ENCODE results near the gene KRI1. TPM values are rescaled to one million over a fixed set of nuclear protein-coding genes. Genes with fewer than 3 reads are reported as not detected.

The KRI1 gene
- total RNA-seq (10 to 100 TPM; 24.9 to 39.6 (median 31.4) TPM), polyA plus RNA-seq (10 to 100 TPM; 31.5 to 43.3 (median 39.1) TPM)
- long read RNA-seq, donor 1, partial matches to known transcripts = 9 of 12 reads
- long read RNA-seq, donor 1, other reads (novel, unspliced or antisense) = 0 of 12 reads
- long read RNA-seq, donor 2, partial matches to known transcripts = 0 of 3 reads
- long read RNA-seq, donor 2, other reads (novel, unspliced or antisense) = 0 of 3 reads

DNA sequence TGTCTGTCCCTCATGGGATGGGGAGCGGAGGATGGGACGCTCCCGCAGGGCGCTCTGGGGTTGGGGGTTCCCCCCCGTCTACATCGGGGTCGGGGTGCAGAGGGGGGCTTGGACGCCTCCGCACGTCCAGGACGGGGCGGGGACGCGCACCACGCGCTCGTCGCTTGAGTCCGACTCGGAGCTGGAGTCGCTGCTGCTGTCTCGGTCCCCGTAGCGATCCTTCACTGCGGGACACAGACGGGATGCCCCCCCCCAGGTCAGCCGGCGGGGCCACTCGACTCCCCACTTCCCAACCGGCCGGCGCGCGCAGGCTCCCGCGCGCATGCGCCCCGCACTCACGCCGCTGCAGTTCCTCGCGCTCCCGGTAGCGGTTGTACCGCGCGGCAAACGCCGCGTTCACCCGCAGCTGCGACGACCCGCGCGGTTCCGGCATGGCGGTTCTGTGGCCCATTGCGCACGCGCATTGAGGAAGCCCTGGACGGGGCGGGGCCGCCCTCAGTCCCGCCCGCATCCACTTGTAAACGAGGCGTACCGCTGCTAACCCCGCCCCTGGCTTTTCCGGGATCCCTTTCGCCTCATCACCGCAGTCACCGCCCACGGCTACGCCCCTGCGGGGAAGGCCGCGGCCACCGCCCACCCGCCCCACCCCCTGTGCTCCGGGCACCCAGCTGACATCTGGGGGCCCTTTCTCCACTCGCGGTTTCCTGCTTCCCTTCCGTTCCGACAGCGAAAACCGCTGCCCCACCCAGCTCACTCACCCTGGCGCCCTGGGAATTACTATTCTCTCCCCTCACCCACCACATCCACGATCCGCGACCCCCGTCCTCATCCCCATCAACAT, at the start of gene KRI1:
TSS of gene KRI1 (minus strand) at position 444 of the 841 bp plus-strand sequence. CDS start at position 433, 11 bp downstream.
- intact Hi-C loops (cut with DNase I; ENCODE audit: low total_unique reads) = loop anchor here (5.0 kb wide), 1 partner anchor 63 kb away; the partner anchor contains the start of gene KEAP1
- no peaks in the 10 kb centered on the region for H3K27me3 ChIP-seq (replicated peaks in 1 of 7)
- peak within 1 kb of the TSS; percentile 69 to 98 (median 94) for H3K27ac ChIP-seq
- H3K4me3 ChIP-seq = peak within 1 kb of the TSS; percentile 77 to 98 (median 89)
- peaks cover 0 to 41% (median 14%) of the 10 kb centered on the region in 6 donors for H3K36me3 ChIP-seq
- DNase-seq = peak; percentile 100
- H3K4me1 ChIP-seq = peaks cover 28 to 76% (median 47%) of the 10 kb centered on the region in 6 donors
- no peaks in the 10 kb centered on the region for H3K9me3 ChIP-seq
- TF ChIP-seq, protein P1, sequence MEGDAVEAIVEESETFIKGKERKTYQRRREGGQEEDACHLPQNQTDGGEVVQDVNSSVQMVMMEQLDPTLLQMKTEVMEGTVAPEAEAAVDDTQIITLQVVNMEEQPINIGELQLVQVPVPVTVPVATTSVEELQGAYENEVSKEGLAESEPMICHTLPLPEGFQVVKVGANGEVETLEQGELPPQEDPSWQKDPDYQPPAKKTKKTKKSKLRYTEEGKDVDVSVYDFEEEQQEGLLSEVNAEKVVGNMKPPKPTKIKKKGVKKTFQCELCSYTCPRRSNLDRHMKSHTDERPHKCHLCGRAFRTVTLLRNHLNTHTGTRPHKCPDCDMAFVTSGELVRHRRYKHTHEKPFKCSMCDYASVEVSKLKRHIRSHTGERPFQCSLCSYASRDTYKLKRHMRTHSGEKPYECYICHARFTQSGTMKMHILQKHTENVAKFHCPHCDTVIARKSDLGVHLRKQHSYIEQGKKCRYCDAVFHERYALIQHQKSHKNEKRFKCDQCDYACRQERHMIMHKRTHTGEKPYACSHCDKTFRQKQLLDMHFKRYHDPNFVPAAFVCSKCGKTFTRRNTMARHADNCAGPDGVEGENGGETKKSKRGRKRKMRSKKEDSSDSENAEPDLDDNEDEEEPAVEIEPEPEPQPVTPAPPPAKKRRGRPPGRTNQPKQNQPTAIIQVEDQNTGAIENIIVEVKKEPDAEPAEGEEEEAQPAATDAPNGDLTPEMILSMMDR (IDR thresholded peaks at IDR 0.05 in 8 of 11, conservative IDR thresholded peaks at IDR 0.05 in 3 of 11) = peak; percentile 18 to 72 (median 61)
- TF ChIP-seq POLR2A (IDR thresholded peaks at IDR 0.05) (peak in 2 of 3 donors; percentile 40 to 56), POLR2AphosphoS5 (IDR thresholded peaks at IDR 0.05) (peak; percentile 96 to 97 (median 96))
- 0 to 1% (median 1%) methylated on average over 41 to 94 of the region's 94 CpGs for WGBS, 5 donors

DNA sequence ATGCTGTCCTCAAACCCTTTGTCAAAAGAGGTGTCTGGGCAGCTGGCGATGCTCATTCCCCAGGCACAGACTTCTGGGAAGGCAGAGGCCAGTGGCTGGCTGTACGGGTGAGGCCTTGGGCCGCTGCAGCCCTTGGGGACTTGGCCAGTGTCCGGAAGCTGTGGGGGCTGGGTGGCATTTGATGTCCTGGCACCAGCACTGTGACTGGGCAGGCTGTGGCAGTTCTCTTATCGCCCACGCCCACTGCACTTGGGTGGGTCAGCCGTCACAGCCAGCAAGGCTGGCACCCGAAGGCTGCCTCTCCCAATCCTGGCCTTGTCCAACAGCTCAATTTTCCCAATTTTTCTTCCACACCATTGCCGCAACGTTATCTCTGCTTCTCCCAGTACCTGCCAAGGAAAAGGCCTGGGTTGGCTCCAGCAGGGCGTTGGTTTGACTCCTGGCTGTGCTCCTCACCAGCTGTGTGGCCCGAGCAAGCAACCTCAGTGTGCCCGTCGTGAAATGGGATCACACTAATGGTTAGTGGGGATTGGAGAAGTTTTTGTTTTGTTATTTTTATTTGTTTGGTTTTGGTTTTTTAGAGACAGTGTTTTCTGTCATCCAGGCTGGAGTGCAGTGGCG, 46.8 kb upstream of the KRI1 start:
- peaks cover 0 to 69% (median 9%) of the 10 kb centered on the region in 6 donors for H3K36me3 ChIP-seq
- peak overlapping the region; percentile 15 to 79 (median 68) for H3K27ac ChIP-seq
- no peaks in the 10 kb centered on the region for H3K27me3 ChIP-seq (replicated peaks in 1 of 7)
- WGBS, 5 donors = 69 to 81% (median 79%) methylated on average over 15 of the region's 15 CpGs
- peak; percentile 69 to 87 (median 84) for TF ChIP-seq POLR2AphosphoS5 (IDR thresholded peaks at IDR 0.05)
- TF ChIP-seq, protein P1 (IDR thresholded peaks at IDR 0.05 in 8 of 11, conservative IDR thresholded peaks at IDR 0.05 in 3 of 11) = no peak
- no peak for TF ChIP-seq POLR2A (IDR thresholded peaks at IDR 0.05)
- intact Hi-C loops (cut with DNase I; ENCODE audit: low total_unique reads) = no loop called here
- no peak overlapping the region for H3K4me3 ChIP-seq
- no peaks in the 10 kb centered on the region for H3K9me3 ChIP-seq
- DNase-seq = peak; percentile 89
- peaks cover 49 to 100% (median 93%) of the 10 kb centered on the region in 6 donors for H3K4me1 ChIP-seq

DNA sequence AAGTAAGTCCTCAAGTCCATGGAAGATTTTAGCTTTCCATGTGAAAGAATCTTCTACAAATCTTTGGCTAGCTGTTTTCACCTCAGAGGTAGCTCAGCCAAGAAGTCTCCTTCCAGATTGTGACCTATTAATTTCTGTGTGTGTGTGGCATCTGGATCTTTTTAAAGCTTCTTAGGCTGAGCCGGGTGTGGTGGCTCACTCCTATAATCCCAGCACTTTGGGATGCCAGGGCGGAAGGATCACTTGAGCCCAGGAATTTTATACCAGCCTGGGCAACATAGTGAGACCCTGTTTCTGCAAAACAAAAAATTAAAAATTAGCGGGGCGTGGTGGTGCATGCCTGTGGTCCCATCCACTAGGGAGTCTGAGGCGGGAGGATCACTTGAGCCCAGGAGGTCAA, 46.1 kb upstream of the KRI1 start:
- intact Hi-C loops (cut with DNase I; ENCODE audit: low total_unique reads) = no loop called here
- Histone ChIP-seq H3K4me3 (no peak overlapping the region), H3K27ac (peak overlapping the region; percentile 13 to 79 (median 68)), H3K9me3 (no peaks in the 10 kb centered on the region), H3K4me1 (peaks cover 49 to 100% (median 91%) of the 10 kb centered on the region in 6 donors), H3K36me3 (peaks cover 0 to 69% (median 7%) of the 10 kb centered on the region in 6 donors), H3K27me3 (replicated peaks in 1 of 7) (no peaks in the 10 kb centered on the region)
- WGBS, 5 donors = 78 to 87% (median 84%) methylated on average over 5 of the region's 5 CpGs
- TF ChIP-seq POLR2A (IDR thresholded peaks at IDR 0.05) (no peak), POLR2AphosphoS5 (IDR thresholded peaks at IDR 0.05) (no peak)
- TF ChIP-seq, protein P1 (IDR thresholded peaks at IDR 0.05 in 8 of 11, conservative IDR thresholded peaks at IDR 0.05 in 3 of 11) = no peak
- DNase-seq = no peak
